H1 (cell line): ENCODE results near the gene FAM24A. TPM values are rescaled to one million over a fixed set of nuclear protein-coding genes. Genes with fewer than 3 reads are reported as not detected.

Experiments
- CTCF ChIA-PET: fragments of 300-600 bp; sonication (Branson Sonifier 250); formaldehyde crosslinking; loops from one replicate; lab custom pipeline; 2021; ENCODE audit not compliant: partially characterized antibody; lab: Charles Lee
- POLR2A ChIA-PET: fragments of 300-600 bp; sonication (Branson Sonifier 250); formaldehyde crosslinking; loops from one replicate; lab custom pipeline; 2021; ENCODE audit warnings: inconsistent platforms; ENCODE audit not compliant: partially characterized antibody; lab: Charles Lee
- DNase-seq, 2 experiments: peaks; one replicate each; pipeline versions ENCODE4 v3.0.0 to v3.0.0-alpha.2; 2010 to 2022; ENCODE audit warnings: low spot score in 2 of 2, low read depth in 1 of 2, mixed read lengths in 1 of 2
- FAIRE-seq: peaks from 2 replicates; lab custom pipeline; 2011; peaks lifted over from hg19 to GRCh38; lab: Jason Lieb, UNC
- H2AFZ ChIP-seq: 2 replicates; pipeline ENCODE4 v1.8.1; 2012; ENCODE audit warnings: low read length, inconsistent platforms
- H2AK5ac ChIP-seq: 2 replicates; pipeline ENCODE4 v1.6.1; 2013; ENCODE audit warnings: low read depth, low read length
- H2BK120ac ChIP-seq: replicated peaks from 2 replicates; pipeline ENCODE3; 2013; ENCODE audit warnings: low read depth, low read length, inconsistent platforms
- H2BK12ac ChIP-seq: 2 replicates; pipeline ENCODE4 v1.6.1; 2013; ENCODE audit warnings: low read depth, low read length
- H2BK15ac ChIP-seq: 2 replicates; pipeline ENCODE4 v1.6.1; 2013; ENCODE audit warnings: low read length
- H2BK20ac ChIP-seq: 2 replicates; pipeline ENCODE4 v1.6.1; 2013; ENCODE audit warnings: low read length
- H2BK5ac ChIP-seq: 2 replicates; pipeline ENCODE4 v1.6.1; 2013; ENCODE audit warnings: low read depth, low read length
- H3K14ac ChIP-seq: 2 replicates; pipeline ENCODE4 v1.6.1; 2013; ENCODE audit warnings: inconsistent platforms; ENCODE audit not compliant: insufficient read length
- H3K18ac ChIP-seq: 2 replicates; pipeline ENCODE4 v1.6.1; 2013; ENCODE audit warnings: low read length; ENCODE audit errors: extremely low read depth
- H3K23ac ChIP-seq: 2 replicates; pipeline ENCODE4 v1.6.1; 2013; ENCODE audit warnings: inconsistent platforms; ENCODE audit not compliant: insufficient read length
- H3K23me2 ChIP-seq: 2 replicates; pipeline ENCODE4 v1.6.1; 2013; ENCODE audit warnings: low read depth, low read length
- H3K27ac ChIP-seq: 2 replicates; pipeline ENCODE4 v1.6.1; 2011; ENCODE audit warnings: low read depth, low read length, inconsistent platforms
- H3K27me3 ChIP-seq, 4 experiments: replicated peaks in 1 of 4; 1 replicate in 1 of 4; 2 replicates in 3 of 4; pipeline versions ENCODE4 v1.6.1 to v1.8.1; 2011 to 2013; ENCODE audit warnings: low read length in 3 of 4, mild to moderate bottlenecking in 3 of 4, inconsistent platforms in 2 of 4, mixed read lengths in 2 of 4, moderate library complexity in 1 of 4; ENCODE audit not compliant: control insufficient read depth in 3 of 4, insufficient read depth in 3 of 4; ENCODE audit errors: extremely low read depth in 1 of 4
- H3K36me3 ChIP-seq, 4 experiments: 2 replicates each; pipeline versions ENCODE4 v1.6.1 to v1.8.1; 2011 to 2013; ENCODE audit warnings: mild to moderate bottlenecking in 4 of 4, low read length in 3 of 4, moderate library complexity in 2 of 4, control low read depth in 1 of 4, inconsistent platforms in 1 of 4; ENCODE audit not compliant: insufficient read depth in 4 of 4, control insufficient read depth in 2 of 4
- H3K4ac ChIP-seq: replicated peaks from 2 replicates; pipeline ENCODE3; 2013; ENCODE audit warnings: low read length, low read depth, mixed read lengths, inconsistent platforms; ENCODE audit not compliant: insufficient read length
- H3K4me1 ChIP-seq, 4 experiments: replicated peaks in 1 of 4; 1 replicate in 1 of 4; 2 replicates in 3 of 4; pipeline versions ENCODE4 v1.6.1 to v1.8.1; 2011 to 2013; ENCODE audit warnings: low read length in 3 of 4, inconsistent platforms in 2 of 4, mixed read lengths in 1 of 4; ENCODE audit not compliant: insufficient read depth in 4 of 4, control insufficient read depth in 3 of 4
- H3K4me2 ChIP-seq, 2 experiments: 2 replicates each; pipeline versions ENCODE4 v1.6.1 to v1.8.1; 2011 to 2013; ENCODE audit warnings: low read depth in 2 of 2, low read length in 2 of 2, control low read depth in 1 of 2, inconsistent platforms in 1 of 2, mild to moderate bottlenecking in 1 of 2; ENCODE audit not compliant: insufficient read depth in 1 of 2
- H3K4me3 ChIP-seq, 4 experiments: fragments of 200-600, 300-600 bp in 1 of 4; sonication (generic), shearing (Covaris generic), sonication (Bioruptor Twin) in 1 of 4; 2 replicates each; pipeline versions ENCODE4 v1.5.1 to v1.8.1; 2011 to 2016; ENCODE audit warnings: low read length in 4 of 4, low read depth in 3 of 4, control low read depth in 2 of 4, inconsistent platforms in 2 of 4, mild to moderate bottlenecking in 2 of 4, mixed read lengths in 1 of 4, moderate library complexity in 1 of 4; ENCODE audit not compliant: insufficient read depth in 2 of 4; ENCODE audit errors: extremely low read depth in 1 of 4
- H3K56ac ChIP-seq: replicated peaks from 2 replicates; pipeline ENCODE3; 2013; ENCODE audit warnings: low read depth, mild to moderate bottlenecking, mixed read lengths, low read length, inconsistent platforms; ENCODE audit not compliant: insufficient read length
- H3K79me1 ChIP-seq: 2 replicates; pipeline ENCODE4 v1.6.1; 2013; ENCODE audit warnings: low read depth, low read length, control low read depth
- H3K79me2 ChIP-seq, 2 experiments: 2 replicates each; pipeline versions ENCODE4 v1.6.1 to v1.8.1; 2012 to 2013; ENCODE audit warnings: low read length in 2 of 2, mild to moderate bottlenecking in 2 of 2, inconsistent platforms in 1 of 2; ENCODE audit not compliant: insufficient read depth in 2 of 2, control insufficient read depth in 1 of 2
- H3K9ac ChIP-seq, 4 experiments: replicated peaks in 1 of 4; 1 replicate in 1 of 4; 2 replicates in 3 of 4; pipeline versions ENCODE4 v1.6.1 to v1.8.1; 2011 to 2013; ENCODE audit warnings: low read depth in 3 of 4, low read length in 3 of 4, control low read depth in 2 of 4, mild to moderate bottlenecking in 2 of 4, moderate library complexity in 2 of 4, inconsistent platforms in 1 of 4; ENCODE audit errors: extremely low read depth in 1 of 4
- H3K9me3 ChIP-seq, 2 experiments: 2 replicates each; pipeline versions ENCODE4 v1.6.1 to v1.8.1; 2012 to 2013; ENCODE audit warnings: mild to moderate bottlenecking in 2 of 2, moderate library complexity in 2 of 2, control low read depth in 1 of 2, inconsistent platforms in 1 of 2, low read depth in 1 of 2, low read length in 1 of 2, mixed read lengths in 1 of 2; ENCODE audit not compliant: insufficient read depth in 2 of 2
- H4K20me1 ChIP-seq, 2 experiments: replicated peaks in 1 of 2; 2 replicates each; pipeline versions ENCODE3 to v1.8.1; 2011 to 2013; ENCODE audit warnings: inconsistent platforms in 2 of 2, low read length in 2 of 2, mild to moderate bottlenecking in 1 of 2; ENCODE audit not compliant: insufficient read depth in 2 of 2, control insufficient read depth in 1 of 2
- H4K5ac ChIP-seq: 2 replicates; pipeline ENCODE4 v1.6.1; 2013; ENCODE audit warnings: low read length, low read depth, mixed read lengths, inconsistent platforms; ENCODE audit not compliant: insufficient read length
- H4K8ac ChIP-seq: 2 replicates; pipeline ENCODE4 v1.8.0; 2013; ENCODE audit warnings: mild to moderate bottlenecking, moderate library complexity, low read length, inconsistent platforms; ENCODE audit not compliant: insufficient read depth; ENCODE audit errors: extremely low read depth
- H4K91ac ChIP-seq: replicated peaks from 2 replicates; pipeline ENCODE3; 2013; ENCODE audit warnings: low read length, mixed read lengths, inconsistent platforms; ENCODE audit not compliant: insufficient read length
- EZH2 ChIP-seq: fragments of 200-600 bp; sonication (generic); IDR thresholded peaks from 2 replicates; pipeline ENCODE4 v1.7.1; 2012; ENCODE audit warnings: low read depth, mild to moderate bottlenecking, moderate library complexity, low read length, inconsistent platforms; ENCODE audit not compliant: severe bottlenecking
- KDM4A ChIP-seq: IDR thresholded peaks from one replicate; pipeline ENCODE4 v1.7.1; 2012; ENCODE audit warnings: low read depth, mild to moderate bottlenecking, moderate library complexity, low read length, inconsistent platforms; ENCODE audit not compliant: severe bottlenecking
- MAFK ChIP-seq: IDR thresholded peaks from 2 replicates; pipeline ENCODE4 v1.6.1; 2012; ENCODE audit warnings: low read depth, mild to moderate bottlenecking, improper control_type of control experiment, low read length
- POLR2AphosphoS5 ChIP-seq: IDR thresholded peaks from 2 replicates; pipeline ENCODE4 v1.6.1; 2011; ENCODE audit warnings: low read depth, low read length
- RAD21 ChIP-seq, 2 experiments: IDR thresholded peaks in 1 of 2; conservative IDR thresholded peaks in 1 of 2; 2 replicates each; pipeline ENCODE4 v1.6.1; 2011; ENCODE audit warnings: low read depth in 2 of 2, low read length in 2 of 2, improper control_type of control experiment in 1 of 2, inconsistent platforms in 1 of 2, mild to moderate bottlenecking in 1 of 2, moderate library complexity in 1 of 2
- SP2 ChIP-seq: IDR thresholded peaks from 2 replicates; pipeline ENCODE4 v1.6.1; 2012; ENCODE audit warnings: mild to moderate bottlenecking, low read length, inconsistent platforms
- TBP ChIP-seq: IDR thresholded peaks from 2 replicates; pipeline ENCODE4 v1.6.1; 2011; ENCODE audit warnings: low read depth, low read length, improper control_type of control experiment
- TEAD4 ChIP-seq: IDR thresholded peaks from 2 replicates; pipeline ENCODE4 v1.6.1; 2012; ENCODE audit warnings: low read depth, low read length, inconsistent platforms, mixed read lengths
- ZNF274 ChIP-seq: IDR thresholded peaks from 2 replicates; pipeline ENCODE4 v1.7.0; 2012; ENCODE audit warnings: low read length, borderline replicate concordance; ENCODE audit errors: extremely low read depth
- WGBS, 2 experiments: shearing (Covaris generic) in 1 of 2; methylation state at CpG; one replicate each; pipeline versions ENCODE4 v1.1.6 to v1.1.7; 2013 to 2015; ENCODE audit warnings: low lambda C conversion rate in 2 of 2, mixed read lengths in 2 of 2, inconsistent platforms in 1 of 2, low coverage in 1 of 2, missing lambda C conversion rate in 1 of 2; ENCODE audit not compliant: insufficient replicate concordance in 2 of 2, insufficient coverage in 1 of 2, insufficient read length in 1 of 2; ENCODE audit errors: extremely low coverage in 1 of 2, missing lambda C conversion rate in 1 of 2; 5-methylcytosine and 5-hydroxymethylcytosine counted together
- long read RNA-seq, 2 experiments: library from RNA in 1 of 2; library from capped mRNA in 1 of 2; stranded (forward); transcript quantifications; one replicate each; pipeline ENCODE4 v2.0.0, GENCODE V29; 2021; ENCODE audit warnings: inconsistent platforms in 1 of 2
- polyA minus RNA-seq, 3 experiments: library from RNA; depleted of rRNA, polyadenylated mRNA; stranded (reverse); fragments of >200 nt; gene quantifications; 1 replicate in 2 of 3; 2 replicates in 1 of 3; pipeline ENCODE4 v1.2.3, GENCODE V29; 2011
- polyA plus RNA-seq, 7 experiments: library from polyadenylated mRNA; depleted of rRNA in 3 of 7; stranded (reverse) in 5 of 7; unstranded in 2 of 7; fragments of >200 nt in 5 of 7; fragments of 200-250 nt in 2 of 7; gene quantifications; 1 replicate in 5 of 7; 2 replicates in 1 of 7; 4 replicates in 1 of 7; pipeline versions ENCODE4 v1.2.1 to v1.2.3, GENCODE V29; 2011 to 2013; ENCODE audit warnings: missing spikeins in 2 of 7, mixed read lengths in 2 of 7
- total RNA-seq: library from RNA; stranded (reverse); fragmentation: NEBNext Ultra II Directional; extraction: Animal tissue kit (Norgen Biotek cat#: 25700); gene quantifications from 2 replicates; pipeline ENCODE4 v1.2.1, GENCODE V29; 2021
- TF ChIP-seq, protein P1 (sequence below): IDR thresholded peaks from 2 replicates; pipeline ENCODE4 v1.6.1; 2012; ENCODE audit warnings: inconsistent platforms

FAM24A gene, protein sequence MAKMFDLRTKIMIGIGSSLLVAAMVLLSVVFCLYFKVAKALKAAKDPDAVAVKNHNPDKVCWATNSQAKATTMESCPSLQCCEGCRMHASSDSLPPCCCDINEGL
- total RNA-seq (not detected in 2 replicates), polyA plus RNA-seq (2011; rRNA removed) (not detected in 2 replicates), polyA minus RNA-seq (2011; rRNA and poly(A)+ RNA removed) (not detected in 2 replicates)
- not detected for polyA plus RNA-seq (2011; cell fraction: cytosol; rRNA removed)
- not detected for polyA plus RNA-seq (2011; cell fraction: nucleus; rRNA removed)
- not detected in 4 replicates for polyA plus RNA-seq (2012, experiment 1 of 2)
- not detected for polyA plus RNA-seq (2012, experiment 2 of 2)
- polyA plus RNA-seq (2013, experiment 1 of 2): not detected
- not detected for polyA plus RNA-seq (2013, experiment 2 of 2)
- polyA minus RNA-seq (2011; cell fraction: cytosol; rRNA and poly(A)+ RNA removed): not detected
- not detected for polyA minus RNA-seq (2011; cell fraction: nucleus; rRNA and poly(A)+ RNA removed)
- long read RNA-seq, experiment 1: 0 reads
- long read RNA-seq, experiment 2: 0 reads

DNA sequence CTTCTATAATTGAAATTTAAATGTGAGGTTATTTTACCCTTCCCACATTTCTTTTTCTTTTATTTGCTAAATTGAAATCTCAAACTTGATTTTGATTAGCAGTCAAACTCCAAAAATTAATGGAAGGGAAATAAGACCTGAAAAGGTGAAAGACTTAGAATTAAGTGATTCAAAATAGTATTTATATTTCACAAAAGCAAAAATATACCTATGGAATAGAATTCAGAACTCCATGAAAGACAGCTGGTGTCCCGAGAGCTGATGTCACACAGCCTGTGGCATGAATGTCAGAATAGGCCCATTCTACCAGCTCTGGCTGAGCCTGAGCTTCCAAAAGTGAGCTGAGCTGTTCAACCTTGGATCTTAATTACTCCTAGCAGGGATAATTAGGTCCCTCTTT is at the start of gene FAM24A:
FAM24A (plus strand) TSS at position 301 of the 400 bp plus-strand sequence. CDS start 1,025 bp downstream, outside the sequence.
- TF ChIP-seq ZNF274 (no peak), SP2 (no peak), TBP (no peak), TEAD4 (no peak), KDM4A (no peak), POLR2AphosphoS5 (no peak), MAFK (no peak), RAD21 (IDR thresholded peaks at IDR 0.05 in 1 of 2, conservative IDR thresholded peaks at IDR 0.05 in 1 of 2; ENCODE audit: low read depth in 2 of 2, low read length in 2 of 2) (no peak), EZH2 (no peak)
- TF ChIP-seq, protein P1, sequence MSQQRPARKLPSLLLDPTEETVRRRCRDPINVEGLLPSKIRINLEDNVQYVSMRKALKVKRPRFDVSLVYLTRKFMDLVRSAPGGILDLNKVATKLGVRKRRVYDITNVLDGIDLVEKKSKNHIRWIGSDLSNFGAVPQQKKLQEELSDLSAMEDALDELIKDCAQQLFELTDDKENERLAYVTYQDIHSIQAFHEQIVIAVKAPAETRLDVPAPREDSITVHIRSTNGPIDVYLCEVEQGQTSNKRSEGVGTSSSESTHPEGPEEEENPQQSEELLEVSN: no peak
- no peak within 1 kb of the TSS for H4K5ac ChIP-seq
- H2BK120ac ChIP-seq: no peak within 1 kb of the TSS
- POLR2A ChIA-PET: no interaction called here
- no peaks in the 10 kb centered on the region for H3K79me2 ChIP-seq
- H2BK12ac ChIP-seq: no peak within 1 kb of the TSS
- no peak within 1 kb of the TSS for H3K14ac ChIP-seq
- no peak within 1 kb of the TSS for H2BK15ac ChIP-seq
- no peaks in the 10 kb centered on the region for H3K9me3 ChIP-seq
- H3K79me1 ChIP-seq: no peaks in the 10 kb centered on the region
- no peak within 1 kb of the TSS for H3K23ac ChIP-seq
- H3K4me2 ChIP-seq: no peak within 1 kb of the TSS
- H4K91ac ChIP-seq: no peak within 1 kb of the TSS
- no peak within 1 kb of the TSS for H3K18ac ChIP-seq
- no peak within 1 kb of the TSS for H3K56ac ChIP-seq
- H3K4ac ChIP-seq: no peak within 1 kb of the TSS
- no peak for FAIRE-seq
- 94% methylated on average over 1 of the region's 1 CpG; no CpG with 5 or more reads in 1 of the 2 experiments for WGBS, 2 experiments
- H3K27me3 ChIP-seq: no peaks in the 10 kb centered on the region
- peaks cover 0 to 2% of the 10 kb centered on the region in 2 experiments for H4K20me1 ChIP-seq
- no peak for DNase-seq
- H3K4me3 ChIP-seq: no peak within 1 kb of the TSS
- CTCF ChIA-PET: interaction anchor here (1.1 to 1.3 kb wide), 2 partner anchors 9 to 69 kb away, joined by 3 read pairs; no protein-coding TSS in a partner anchor
- no peak within 1 kb of the TSS for H4K8ac ChIP-seq
- H3K4me1 ChIP-seq: no peaks in the 10 kb centered on the region
- no peak within 1 kb of the TSS for H2AK5ac ChIP-seq
- H2BK20ac ChIP-seq: no peak within 1 kb of the TSS
- H3K23me2 ChIP-seq: no peaks in the 10 kb centered on the region
- H3K9ac ChIP-seq: no peak within 1 kb of the TSS
- no peak within 1 kb of the TSS for H2BK5ac ChIP-seq
- H2AFZ ChIP-seq: no peak within 1 kb of the TSS
- no peaks in the 10 kb centered on the region for H3K36me3 ChIP-seq
- H3K27ac ChIP-seq: no peak within 1 kb of the TSS
